Smooth muscle cell (in vitro differentiated cells): ENCODE data around the gene MCF2L2. TPM values are rescaled to one million over a fixed set of nuclear protein-coding genes. Genes with fewer than 3 reads are reported as not detected.

Experiments used
- DNase-seq: peaks from one replicate; lab custom pipeline; 2025; ENCODE audit not compliant: unreplicated experiment; lab: John Stamatoyannopoulos, UW
- H2AFZ ChIP-seq: fragments of 200-600 bp; sonication (generic); 2 replicates; pipeline ENCODE4 v1.6.0; 2016; ENCODE audit warnings: antibody characterized with exemption, low read depth, mild to moderate bottlenecking
- H3F3A ChIP-seq: fragments of 200-600 bp; sonication (generic); 2 replicates; pipeline ENCODE4 v1.6.0; 2017; ENCODE audit warnings: antibody characterized with exemption, low read depth
- H3K27ac ChIP-seq: fragments of 200-600 bp; sonication (generic); 2 replicates; pipeline ENCODE4 v1.5.1; 2016; ENCODE audit warnings: low read depth, mild to moderate bottlenecking
- H3K27me3 ChIP-seq: fragments of 200-600 bp; sonication (generic); 2 replicates; pipeline ENCODE4 v1.6.1; 2016; ENCODE audit warnings: low read depth, mild to moderate bottlenecking
- H3K36me3 ChIP-seq: fragments of 200-600 bp; sonication (generic); 2 replicates; pipeline ENCODE4 v1.5.1; 2016; ENCODE audit warnings: low read depth
- H3K4me1 ChIP-seq: fragments of 200-600 bp; sonication (generic); 2 replicates; pipeline ENCODE4 v1.5.1; 2016; ENCODE audit warnings: low read depth
- H3K4me2 ChIP-seq: fragments of 200-600 bp; sonication (generic); 2 replicates; pipeline ENCODE4 v1.6.0; 2016; ENCODE audit warnings: mild to moderate bottlenecking
- H3K4me3 ChIP-seq: fragments of 200-600 bp; sonication (generic); 2 replicates; pipeline ENCODE4 v1.5.1; 2016; ENCODE audit warnings: mild to moderate bottlenecking
- H3K79me2 ChIP-seq: fragments of 200-600 bp; sonication (generic); 2 replicates; pipeline ENCODE4 v1.6.0; 2016; ENCODE audit warnings: low read depth, mild to moderate bottlenecking
- H3K9ac ChIP-seq: fragments of 200-600 bp; sonication (generic); 2 replicates; pipeline ENCODE4 v1.6.0; 2016; ENCODE audit warnings: low read depth
- H3K9me3 ChIP-seq: fragments of 200-600 bp; sonication (generic); replicated peaks from 2 replicates; pipeline ENCODE4 v1.5.1; 2016; ENCODE audit warnings: low read depth
- H4K20me1 ChIP-seq: fragments of 200-600 bp; sonication (generic); 2 replicates; pipeline ENCODE4 v1.6.0; 2016; ENCODE audit warnings: low read depth
- WGBS: methylation state at CpG from one replicate; pipeline ENCODE4 v1.1.7; 2016; ENCODE audit warnings: low lambda C conversion rate; 5-methylcytosine and 5-hydroxymethylcytosine counted together
- polyA plus RNA-seq: library from polyadenylated mRNA; unstranded; fragments of >200 nt; fragmentation: Nextera tagmentation; extraction: Ambion mirVana; gene quantifications from 2 replicates; pipeline ENCODE4 v1.2.1, GENCODE V29; 2016
- total RNA-seq: library from RNA; depleted of rRNA; stranded (reverse); fragments of >200 nt; gene quantifications from 2 replicates; pipeline ENCODE4 v1.2.3, GENCODE V29; 2014
- TF ChIP-seq, protein P1 (sequence below): fragments of 200-600 bp; sonication (generic); IDR thresholded peaks from 2 replicates; pipeline ENCODE4 v1.5.1; 2017; ENCODE audit warnings: borderline replicate concordance, mild to moderate bottlenecking, antibody characterized with exemption; ENCODE audit not compliant: insufficient read depth, poor library complexity, severe bottlenecking

MCF2L2 gene
- total and polyA plus RNA-seq, 2 experiments from 2014 or later = 0.09 TPM; not detected in 1

DNA sequence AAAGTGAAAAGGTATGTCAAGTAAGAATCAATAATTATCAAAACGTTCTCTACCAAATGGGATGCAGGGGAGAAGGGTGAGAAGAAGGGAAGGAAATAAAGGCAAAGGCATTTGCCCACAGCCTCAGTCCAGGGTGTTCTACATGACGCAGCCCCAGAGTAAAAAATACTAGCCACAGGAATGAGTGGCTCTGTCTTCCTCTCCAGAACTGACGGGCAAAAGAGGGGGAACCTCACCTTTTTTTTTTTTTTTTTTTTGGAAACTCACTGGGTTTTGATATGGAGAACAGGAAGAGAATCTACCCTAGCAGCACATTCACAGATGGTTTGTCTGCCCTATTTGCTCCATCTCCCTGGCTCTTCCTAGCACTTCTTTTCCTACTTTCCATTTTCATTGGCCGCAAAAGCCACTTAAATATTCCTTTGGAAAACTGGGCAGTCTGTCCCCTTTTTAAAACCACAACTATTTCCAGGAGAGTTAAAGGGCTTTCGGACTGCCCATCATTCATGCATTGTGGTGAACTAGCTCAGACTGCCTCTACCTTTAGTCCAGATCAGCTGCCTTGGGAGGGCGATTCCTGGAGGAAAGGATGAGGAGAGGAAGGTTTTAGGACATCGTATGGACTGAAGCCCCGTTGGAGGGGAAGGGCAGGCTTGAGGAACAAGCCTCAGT is 147.2 kb downstream of the MCF2L2 start:
- H3K4me3 ChIP-seq = no peak overlapping the region
- H3K4me1 ChIP-seq = no peaks in the 10 kb centered on the region
- WGBS = 78% methylated on average over 8 of the region's 8 CpGs
- H3K4me2 ChIP-seq = no peak overlapping the region
- TF ChIP-seq, protein P1, sequence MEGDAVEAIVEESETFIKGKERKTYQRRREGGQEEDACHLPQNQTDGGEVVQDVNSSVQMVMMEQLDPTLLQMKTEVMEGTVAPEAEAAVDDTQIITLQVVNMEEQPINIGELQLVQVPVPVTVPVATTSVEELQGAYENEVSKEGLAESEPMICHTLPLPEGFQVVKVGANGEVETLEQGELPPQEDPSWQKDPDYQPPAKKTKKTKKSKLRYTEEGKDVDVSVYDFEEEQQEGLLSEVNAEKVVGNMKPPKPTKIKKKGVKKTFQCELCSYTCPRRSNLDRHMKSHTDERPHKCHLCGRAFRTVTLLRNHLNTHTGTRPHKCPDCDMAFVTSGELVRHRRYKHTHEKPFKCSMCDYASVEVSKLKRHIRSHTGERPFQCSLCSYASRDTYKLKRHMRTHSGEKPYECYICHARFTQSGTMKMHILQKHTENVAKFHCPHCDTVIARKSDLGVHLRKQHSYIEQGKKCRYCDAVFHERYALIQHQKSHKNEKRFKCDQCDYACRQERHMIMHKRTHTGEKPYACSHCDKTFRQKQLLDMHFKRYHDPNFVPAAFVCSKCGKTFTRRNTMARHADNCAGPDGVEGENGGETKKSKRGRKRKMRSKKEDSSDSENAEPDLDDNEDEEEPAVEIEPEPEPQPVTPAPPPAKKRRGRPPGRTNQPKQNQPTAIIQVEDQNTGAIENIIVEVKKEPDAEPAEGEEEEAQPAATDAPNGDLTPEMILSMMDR = no peak
- no peak for DNase-seq
- no peaks in the 10 kb centered on the region for H3K79me2 ChIP-seq
- H3K36me3 ChIP-seq = no peaks in the 10 kb centered on the region
- no peak overlapping the region for H3K27ac ChIP-seq
- H3K9ac ChIP-seq = no peak overlapping the region
- no peaks in the 10 kb centered on the region for H3K9me3 ChIP-seq
- no peak overlapping the region for H2AFZ ChIP-seq
- no peaks in the 10 kb centered on the region for H3K27me3 ChIP-seq
- H4K20me1 ChIP-seq = no peaks in the 10 kb centered on the region
- no peaks in the 10 kb centered on the region for H3F3A ChIP-seq

DNA sequence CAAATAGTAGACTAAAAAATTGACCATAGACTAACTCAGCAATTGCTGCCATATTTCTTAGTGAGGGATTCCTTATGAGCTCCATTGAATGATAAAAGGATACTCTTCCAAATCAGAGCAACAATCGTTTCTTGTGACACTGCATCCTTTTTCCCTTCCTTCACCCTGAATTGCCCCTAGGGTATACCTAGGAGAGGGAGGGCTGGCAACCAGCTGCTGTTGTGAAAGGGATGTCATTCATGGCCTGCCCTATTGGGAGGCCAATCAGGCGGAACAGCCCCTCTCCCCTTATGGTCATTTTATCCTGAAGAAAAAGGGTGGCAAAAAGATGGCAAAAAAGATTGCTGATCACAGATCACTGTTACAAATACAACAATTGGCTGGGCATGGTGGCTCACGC is 149.0 kb downstream of the MCF2L2 start:
- H3K27ac ChIP-seq = no peak overlapping the region
- H3K79me2 ChIP-seq = no peaks in the 10 kb centered on the region
- H3F3A ChIP-seq = no peaks in the 10 kb centered on the region
- H3K4me1 ChIP-seq = no peaks in the 10 kb centered on the region
- WGBS = 94% methylated on average over 3 of the region's 3 CpGs
- DNase-seq = no peak
- no peak overlapping the region for H3K4me3 ChIP-seq
- no peak overlapping the region for H3K4me2 ChIP-seq
- H3K27me3 ChIP-seq = no peaks in the 10 kb centered on the region
- TF ChIP-seq, protein P1 = no peak
- no peak overlapping the region for H2AFZ ChIP-seq
- H3K9me3 ChIP-seq = no peaks in the 10 kb centered on the region
- H3K36me3 ChIP-seq = no peaks in the 10 kb centered on the region
- H4K20me1 ChIP-seq = no peaks in the 10 kb centered on the region
- no peak overlapping the region for H3K9ac ChIP-seq

DNA sequence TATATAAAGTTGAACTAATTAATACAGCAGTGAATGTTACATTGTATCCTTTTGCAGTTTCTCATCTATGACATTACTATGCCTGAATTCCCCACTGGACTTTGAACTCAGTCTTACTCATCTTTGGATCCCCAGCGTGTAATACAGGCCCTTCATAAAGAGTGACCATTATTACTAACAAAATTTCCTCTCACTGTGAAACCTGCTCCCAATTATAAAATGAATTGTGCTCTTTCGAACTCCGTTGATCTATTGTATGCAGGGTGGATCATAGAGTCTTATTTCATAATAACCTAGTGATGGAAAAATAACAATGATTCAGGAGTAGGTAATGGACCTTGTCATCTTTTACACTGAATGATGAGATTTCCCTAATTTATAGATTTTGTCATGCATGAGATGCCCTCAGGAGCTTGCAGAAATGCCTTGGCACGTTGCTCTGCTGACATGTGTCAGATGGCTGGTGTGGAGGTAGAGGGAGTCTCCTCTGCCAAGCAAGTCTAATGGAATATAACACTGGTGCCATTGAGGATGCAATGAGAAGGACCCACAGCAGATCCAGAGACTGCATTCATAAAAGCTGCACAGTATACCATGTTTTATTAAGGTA is 149.8 kb downstream of the MCF2L2 start:
- no peaks in the 10 kb centered on the region for H3K4me1 ChIP-seq
- no peak overlapping the region for H3K4me3 ChIP-seq
- no peak overlapping the region for H3K9ac ChIP-seq
- no peaks in the 10 kb centered on the region for H3K79me2 ChIP-seq
- no peaks in the 10 kb centered on the region for H3F3A ChIP-seq
- no peak overlapping the region for H3K27ac ChIP-seq
- no peak for DNase-seq
- H3K36me3 ChIP-seq = no peaks in the 10 kb centered on the region
- TF ChIP-seq, protein P1 = no peak
- no peaks in the 10 kb centered on the region for H4K20me1 ChIP-seq
- 89% methylated on average over 4 of the region's 4 CpGs for WGBS
- no peaks in the 10 kb centered on the region for H3K9me3 ChIP-seq
- no peaks in the 10 kb centered on the region for H3K27me3 ChIP-seq
- no peak overlapping the region for H2AFZ ChIP-seq
- H3K4me2 ChIP-seq = no peak overlapping the region

DNA sequence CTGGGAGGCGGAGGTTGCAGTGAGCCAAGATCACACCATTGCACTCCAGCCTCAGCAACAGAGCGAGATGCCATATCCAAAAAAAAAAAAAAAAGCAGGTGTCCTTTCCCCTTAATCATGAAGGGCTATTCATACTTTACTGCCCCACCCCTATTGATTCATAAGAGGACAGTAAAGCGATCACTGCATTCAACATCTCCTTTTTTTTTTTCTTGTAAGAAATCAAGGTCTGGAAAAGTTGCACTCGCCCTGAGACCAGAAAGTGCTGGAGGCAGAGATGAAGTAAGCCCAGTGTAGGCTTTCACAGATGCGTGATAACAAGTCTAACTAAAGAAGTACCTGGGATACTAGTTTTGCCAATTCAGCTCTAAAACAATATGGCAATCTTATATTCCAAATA is 151.2 kb downstream of the MCF2L2 start:
- TF ChIP-seq, protein P1 = no peak
- no peaks in the 10 kb centered on the region for H3K4me1 ChIP-seq
- no peaks in the 10 kb centered on the region for H3K79me2 ChIP-seq
- no peak overlapping the region for H3K9ac ChIP-seq
- no peaks in the 10 kb centered on the region for H3K9me3 ChIP-seq
- no peaks in the 10 kb centered on the region for H3K36me3 ChIP-seq
- no peaks in the 10 kb centered on the region for H3K27me3 ChIP-seq
- no peaks in the 10 kb centered on the region for H3F3A ChIP-seq
- no peak overlapping the region for H3K27ac ChIP-seq
- H3K4me2 ChIP-seq = no peak overlapping the region
- H3K4me3 ChIP-seq = no peak overlapping the region
- no peak overlapping the region for H2AFZ ChIP-seq
- DNase-seq = no peak
- H4K20me1 ChIP-seq = no peaks in the 10 kb centered on the region
- WGBS = 95% methylated on average over 5 of the region's 5 CpGs
